H1 (cell line): ENCODE data around the gene GDPGP1. TPM values are rescaled to one million over a fixed set of nuclear protein-coding genes. Genes with fewer than 3 reads are reported as not detected.

Experiments
- BRCA1 ChIP-seq: IDR thresholded peaks from 2 replicates; pipeline ENCODE4 v1.6.1; 2012; ENCODE audit warnings: low read depth, low read length, improper control_type of control experiment
- EZH2 ChIP-seq: fragments of 200-600 bp; sonication (generic); IDR thresholded peaks from 2 replicates; pipeline ENCODE4 v1.7.1; 2012; ENCODE audit warnings: low read depth, mild to moderate bottlenecking, moderate library complexity, low read length, inconsistent platforms; ENCODE audit not compliant: severe bottlenecking
- GTF2F1 ChIP-seq: IDR thresholded peaks from 2 replicates; pipeline ENCODE4 v1.6.1; 2012; ENCODE audit warnings: low read depth, low read length, improper control_type of control experiment, borderline replicate concordance
- HDAC6 ChIP-seq: IDR thresholded peaks from one replicate; pipeline ENCODE4 v1.7.1; 2012; ENCODE audit warnings: low read depth, mild to moderate bottlenecking, inconsistent platforms, low read length, moderate library complexity
- JUND ChIP-seq: IDR thresholded peaks from 2 replicates; pipeline ENCODE4 v1.6.1; 2011; ENCODE audit warnings: mild to moderate bottlenecking, improper control_type of control experiment, low read length
- KDM4A ChIP-seq: IDR thresholded peaks from one replicate; pipeline ENCODE4 v1.7.1; 2012; ENCODE audit warnings: low read depth, mild to moderate bottlenecking, moderate library complexity, low read length, inconsistent platforms; ENCODE audit not compliant: severe bottlenecking
- NANOG ChIP-seq: IDR thresholded peaks from 2 replicates; pipeline ENCODE4 v1.6.1; 2011; ENCODE audit warnings: low read length, low read depth, mild to moderate bottlenecking, inconsistent platforms; ENCODE audit not compliant: insufficient read depth, poor library complexity, severe bottlenecking
- SUZ12 ChIP-seq: fragments of 200-600 bp; sonication (generic); IDR thresholded peaks from 2 replicates; pipeline ENCODE4 v1.6.1; 2012; ENCODE audit warnings: mild to moderate bottlenecking, inconsistent platforms, low read length, moderate library complexity, mixed read lengths
- polyA plus RNA-seq, 7 experiments: library from polyadenylated mRNA; depleted of rRNA in 3 of 7; stranded (reverse) in 5 of 7; unstranded in 2 of 7; fragments of >200 nt in 5 of 7; fragments of 200-250 nt in 2 of 7; gene quantifications; 1 replicate in 5 of 7; 2 replicates in 1 of 7; 4 replicates in 1 of 7; pipeline versions ENCODE4 v1.2.1 to v1.2.3, GENCODE V29; 2011 to 2013; ENCODE audit warnings: missing spikeins in 2 of 7, mixed read lengths in 2 of 7
- total RNA-seq: library from RNA; stranded (reverse); fragmentation: NEBNext Ultra II Directional; extraction: Animal tissue kit (Norgen Biotek cat#: 25700); gene quantifications from 2 replicates; pipeline ENCODE4 v1.2.1, GENCODE V29; 2021
- TF ChIP-seq, protein P1 (sequence below), 3 experiments: IDR thresholded peaks; 1 replicate in 2 of 3; 2 replicates in 1 of 3; pipeline versions ENCODE4 v1.5.1 to v1.6.1; 2011; ENCODE audit warnings: low read length in 3 of 3, mild to moderate bottlenecking in 3 of 3, inconsistent platforms in 2 of 3, low read depth in 1 of 3, moderate library complexity in 1 of 3; ENCODE audit not compliant: insufficient read depth in 1 of 3; ENCODE audit errors: control extremely low read depth in 1 of 3

The GDPGP1 gene
- total and polyA plus RNA-seq, 2 of the 8 experiments (the other 6 are each of a cell fraction or from before 2014, with no cell fraction given), result 1.8 to 5.6 TPM

DNA sequence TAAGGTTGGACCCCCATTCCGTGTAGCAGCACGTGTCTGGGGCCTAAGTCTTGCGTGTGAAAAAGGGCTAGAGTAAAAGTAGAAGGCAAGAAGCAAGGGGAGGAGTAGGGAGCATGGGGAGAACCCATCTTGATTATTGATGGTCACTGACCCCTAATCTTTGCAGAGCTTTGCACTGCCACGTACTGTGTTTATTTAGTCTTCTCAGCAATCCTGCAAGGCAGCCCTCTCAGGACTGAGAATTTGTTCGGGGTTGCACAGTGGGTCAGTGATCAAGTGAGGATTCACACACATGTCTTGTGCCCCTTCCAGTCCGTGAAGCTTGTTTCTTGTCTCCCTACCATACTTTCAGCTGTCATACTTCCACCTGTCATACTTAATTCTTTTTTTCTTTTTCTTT lies 25.7 kb upstream of the GDPGP1 start (continued):
- TF ChIP-seq, protein P1, sequence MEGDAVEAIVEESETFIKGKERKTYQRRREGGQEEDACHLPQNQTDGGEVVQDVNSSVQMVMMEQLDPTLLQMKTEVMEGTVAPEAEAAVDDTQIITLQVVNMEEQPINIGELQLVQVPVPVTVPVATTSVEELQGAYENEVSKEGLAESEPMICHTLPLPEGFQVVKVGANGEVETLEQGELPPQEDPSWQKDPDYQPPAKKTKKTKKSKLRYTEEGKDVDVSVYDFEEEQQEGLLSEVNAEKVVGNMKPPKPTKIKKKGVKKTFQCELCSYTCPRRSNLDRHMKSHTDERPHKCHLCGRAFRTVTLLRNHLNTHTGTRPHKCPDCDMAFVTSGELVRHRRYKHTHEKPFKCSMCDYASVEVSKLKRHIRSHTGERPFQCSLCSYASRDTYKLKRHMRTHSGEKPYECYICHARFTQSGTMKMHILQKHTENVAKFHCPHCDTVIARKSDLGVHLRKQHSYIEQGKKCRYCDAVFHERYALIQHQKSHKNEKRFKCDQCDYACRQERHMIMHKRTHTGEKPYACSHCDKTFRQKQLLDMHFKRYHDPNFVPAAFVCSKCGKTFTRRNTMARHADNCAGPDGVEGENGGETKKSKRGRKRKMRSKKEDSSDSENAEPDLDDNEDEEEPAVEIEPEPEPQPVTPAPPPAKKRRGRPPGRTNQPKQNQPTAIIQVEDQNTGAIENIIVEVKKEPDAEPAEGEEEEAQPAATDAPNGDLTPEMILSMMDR (IDR thresholded peaks at IDR 0.05; ENCODE audit: control extremely low read depth in 1 of 3, insufficient read depth in 1 of 3, low read depth in 1 of 3, low read length in 3 of 3), result no peak
- TF ChIP-seq JUND (no peak), KDM4A (no peak), SUZ12 (no peak), GTF2F1 (no peak), HDAC6 (no peak), BRCA1 (no peak), NANOG (no peak), EZH2 (no peak)
- TF ChIP-seq, all 59 proteins: peak for 0
